Gastroesophageal sphincter (tissue), 4 donors: ENCODE results near the gene PDCD2L. TPM values are rescaled to one million over a fixed set of nuclear protein-coding genes. Genes with fewer than 3 reads are reported as not detected.
A peak's percentile ranks its signal among the peaks of the same experiment; 100 is the strongest.

Experiments used
- ATAC-seq: fragments of 150-250 bp; one replicate; pipeline ENCODE4 v1.9.1; 2016; ENCODE audit warnings: mild to moderate bottlenecking, moderate library complexity
- H3K27ac ChIP-seq, 4 donors: fragments of 200-600 bp; sonication (generic) in 3 of 4; 1 replicate in 3 of 4; 2 replicates in 1 of 4; pipeline ENCODE4 v1.5.1; 2016 to 2019
- H3K27me3 ChIP-seq: fragments of 200-600 bp; sonication (generic); one replicate; pipeline ENCODE4 v1.5.1; 2019
- H3K36me3 ChIP-seq, 2 donors: fragments of 200-600 bp; sonication (generic); one replicate each; pipeline ENCODE4 v1.5.1; 2019; ENCODE audit warnings: control low read depth in 1 of 2
- H3K4me1 ChIP-seq, 3 donors: fragments of 200-600 bp; sonication (generic); 1 replicate in 2 of 3; 2 replicates in 1 of 3; pipeline ENCODE4 v1.5.1; 2016 to 2019; ENCODE audit warnings: control low read depth in 2 of 3
- H3K4me3 ChIP-seq, 2 donors: fragments of 200-600 bp; sonication (generic); one replicate each; pipeline ENCODE4 v1.5.1; 2019; ENCODE audit warnings: mild to moderate bottlenecking in 1 of 2, moderate library complexity in 1 of 2
- H3K9me3 ChIP-seq, 3 donors: fragments of 200-600 bp; sonication (generic); one replicate each; pipeline ENCODE4 v1.5.1; 2017 to 2019; ENCODE audit warnings: control low read depth in 2 of 3
- CTCF ChIP-seq, 4 experiments: fragments of 200-600 bp in 2 of 4; fragments of 450-650 bp in 2 of 4; sonication (generic) in 1 of 4; IDR thresholded peaks; one replicate each; pipeline ENCODE4 v1.5.1; 2017 to 2019; ENCODE audit warnings: antibody characterized with exemption in 4 of 4, mild to moderate bottlenecking in 2 of 4, moderate library complexity in 2 of 4
- EP300 ChIP-seq: sonication (generic); formaldehyde crosslinking; IDR thresholded peaks from one replicate; pipeline ENCODE4 v1.6.1; 2017; ENCODE audit warnings: antibody characterized with exemption, mild to moderate bottlenecking
- POLR2A ChIP-seq, 2 donors: fragments of 450-650 bp; IDR thresholded peaks; one replicate each; pipeline ENCODE4 v1.6.1; 2017; ENCODE audit warnings: antibody characterized with exemption in 2 of 2, mild to moderate bottlenecking in 2 of 2, moderate library complexity in 1 of 2
- POLR2AphosphoS5 ChIP-seq: sonication (generic); formaldehyde crosslinking; IDR thresholded peaks from one replicate; pipeline ENCODE4 v1.6.1; 2017; ENCODE audit warnings: antibody characterized with exemption
- WGBS, 2 donors: methylation state at CpG; one replicate each; pipeline ENCODE4 v1.1.5; 2018; ENCODE audit warnings: low coverage in 1 of 2; 5-methylcytosine and 5-hydroxymethylcytosine counted together
- total RNA-seq, 4 donors: library from RNA; depleted of rRNA; stranded (reverse); fragments of >200 nt; gene quantifications; one replicate each; pipeline ENCODE4 v1.1.0, GENCODE V29; 2016

Gene PDCD2L
- total RNA-seq, 4 donors from 2014 or later, result 8.2 to 19.8 (median 14.6) TPM

- 83 to 84% methylated on average over 1 to 4 of the region's 4 CpGs for WGBS, 2 donors
- TF ChIP-seq POLR2AphosphoS5, result no peak
- TF ChIP-seq CTCF (IDR thresholded peaks at IDR 0.05), result no peak
- no peak for TF ChIP-seq EP300
- TF ChIP-seq POLR2A (IDR thresholded peaks at IDR 0.05), result no peak
- no peak for ATAC-seq
Observed at GRCh38 chr19:34474233-34474989, 70.2 kb downstream of the PDCD2L start.

GRCh38 chr19:34475026-34475974 is 71.1 kb downstream of the PDCD2L start:
- TF ChIP-seq EP300 (no peak), POLR2AphosphoS5 (no peak), CTCF (IDR thresholded peaks at IDR 0.05) (no peak), POLR2A (IDR thresholded peaks at IDR 0.05) (no peak)
- H3K27me3 ChIP-seq, result no peaks in the 10 kb centered on the region
- no peaks in the 10 kb centered on the region for H3K9me3 ChIP-seq
- peak; percentile 67 for ATAC-seq
- peaks cover 0 to 19% (median 8%) of the 10 kb centered on the region in 3 donors for H3K4me1 ChIP-seq
- no peak overlapping the region for H3K4me3 ChIP-seq
- peaks cover 0 to 35% of the 10 kb centered on the region in 2 donors for H3K36me3 ChIP-seq
- H3K27ac ChIP-seq, result peak overlapping the region in 3 of 4 donors; percentile 0 to 50 (median 41)
- 23 to 37% methylated on average over 8 to 9 of the region's 9 CpGs for WGBS, 2 donors

More at GRCh38 chr19:34474233-34474989, 70.2 kb downstream of the PDCD2L start:
- peak overlapping the region in 1 of 4 donors; percentile 0 for H3K27ac ChIP-seq
- no peaks in the 10 kb centered on the region for H3K27me3 ChIP-seq
- H3K4me3 ChIP-seq, result no peak overlapping the region
- H3K9me3 ChIP-seq, result no peaks in the 10 kb centered on the region
- H3K4me1 ChIP-seq, result peaks cover 0 to 19% (median 8%) of the 10 kb centered on the region in 3 donors
- peaks cover 0 to 44% of the 10 kb centered on the region in 2 donors for H3K36me3 ChIP-seq

Other genes starting within 250 kb of the PDCD2L start
- 100 to 1,000 TPM; 106 to 141 (median 128) TPM for gene LSM14A, start 231.9 kb upstream of the PDCD2L start, total RNA-seq
- 10 to 100 TPM; 14.3 to 30.3 (median 21.9) TPM for gene GARRE1, start 149.8 kb upstream of the PDCD2L start, total RNA-seq
- gene GPI, start 39.2 kb upstream of the PDCD2L start, total RNA-seq, result 100 to 1,000 TPM in 3 of 4 donors, 10 to 100 TPM in 1; 86.6 to 324 (median 222) TPM
- 100 to 1,000 TPM in 1 of 4 donors, 10 to 100 TPM in 3; 71.3 to 131 (median 84.7) TPM for gene UBA2, start 24.0 kb downstream of the PDCD2L start, total RNA-seq
- gene WTIP, start 77.4 kb downstream of the PDCD2L start, total RNA-seq, result 10 to 100 TPM; 18.8 to 59.6 (median 43.6) TPM